ENCODE results near the gene TIPRL.

DNA sequence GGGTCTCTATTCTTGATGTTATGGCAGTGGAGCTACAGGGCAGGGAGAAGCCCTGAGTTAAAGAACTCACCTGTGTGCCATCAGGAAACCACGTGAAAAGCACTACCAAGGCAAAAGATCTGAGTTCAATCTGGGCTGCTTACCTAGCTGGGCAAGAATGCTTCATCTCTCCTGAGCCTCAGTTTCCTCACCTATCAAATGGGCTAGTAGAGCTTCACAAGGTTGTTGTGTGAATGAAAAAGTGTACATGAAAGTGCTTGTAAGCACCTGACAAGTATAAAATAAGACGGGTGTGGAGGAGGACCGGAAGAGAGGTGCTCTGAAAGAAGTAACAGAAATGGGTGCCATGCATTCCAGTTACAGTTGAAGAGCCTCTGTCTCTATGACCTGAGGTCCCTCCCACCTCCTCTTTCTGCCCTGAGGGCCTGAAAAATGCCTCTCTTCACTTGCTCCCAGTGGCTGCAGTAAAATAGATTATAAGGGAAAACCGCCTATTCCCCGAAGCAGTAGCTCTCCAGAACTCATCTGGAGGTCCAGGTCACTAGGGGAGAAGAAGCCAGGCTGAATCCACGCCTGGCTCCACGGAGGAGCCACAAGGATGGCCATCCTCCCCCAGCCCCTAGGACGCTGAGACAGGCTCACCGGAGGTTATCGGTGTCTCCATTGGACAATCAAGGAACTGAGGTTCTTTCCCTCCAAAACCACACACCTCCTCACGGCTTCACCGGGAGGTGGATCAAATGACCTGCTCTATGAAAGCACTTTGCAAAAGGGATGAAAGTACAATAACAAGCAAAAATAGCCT lies 43.4 kb upstream of the TIPRL start:
- TF ChIP-seq POLR2A (IDR thresholded peaks at IDR 0.05) (no peak), CTCF (IDR thresholded peaks at IDR 0.05) (no peak)
